Astrocyte (in vitro differentiated cells and primary cell): ENCODE results near the gene MAPK8IP2. TPM values are rescaled to one million over a fixed set of nuclear protein-coding genes. Genes with fewer than 3 reads are reported as not detected.

Source experiments
- DNase-seq: peaks from one replicate; pipeline ENCODE4 v3.0.0-alpha.2; 2010; ENCODE audit warnings: low read depth
- FAIRE-seq: peaks from 2 replicates; lab custom pipeline; 2011; peaks lifted over from hg19 to GRCh38; lab: Jason Lieb, UNC
- H2AFZ ChIP-seq: 2 replicates; pipeline ENCODE4 v1.6.0; 2012; ENCODE audit warnings: low read depth, low read length, inconsistent platforms
- H3K27ac ChIP-seq: 2 replicates; pipeline ENCODE4 v1.5.1; 2011; ENCODE audit warnings: low read depth, low read length, inconsistent platforms
- H3K27me3 ChIP-seq: 2 replicates; pipeline ENCODE4 v1.6.0; 2011; ENCODE audit warnings: low read length, inconsistent platforms; ENCODE audit not compliant: insufficient read depth
- H3K36me3 ChIP-seq: 2 replicates; pipeline ENCODE4 v1.5.1; 2011; ENCODE audit warnings: low read length, inconsistent platforms; ENCODE audit not compliant: insufficient read depth
- H3K4me1 ChIP-seq: 2 replicates; pipeline ENCODE4 v1.5.1; 2011; ENCODE audit warnings: low read length, inconsistent platforms; ENCODE audit not compliant: insufficient read depth
- H3K4me2 ChIP-seq: 2 replicates; pipeline ENCODE4 v1.6.0; 2012; ENCODE audit warnings: low read length, inconsistent platforms
- H3K4me3 ChIP-seq: 2 replicates; pipeline ENCODE4 v1.5.1; 2011; ENCODE audit warnings: low read depth, mild to moderate bottlenecking, low read length, inconsistent platforms; ENCODE audit not compliant: insufficient read depth
- H3K79me2 ChIP-seq: 2 replicates; pipeline ENCODE4 v1.6.0; 2012; ENCODE audit warnings: mild to moderate bottlenecking, low read length, inconsistent platforms; ENCODE audit not compliant: insufficient read depth
- H3K9ac ChIP-seq: 2 replicates; pipeline ENCODE4 v1.6.0; 2012; ENCODE audit warnings: mild to moderate bottlenecking, low read length, inconsistent platforms
- H3K9me3 ChIP-seq: 2 replicates; pipeline ENCODE4 v1.5.1; 2012; ENCODE audit warnings: low read depth, mild to moderate bottlenecking, low read length, inconsistent platforms; ENCODE audit not compliant: insufficient read depth
- H4K20me1 ChIP-seq: 2 replicates; pipeline ENCODE4 v1.6.0; 2012; ENCODE audit warnings: low read length, inconsistent platforms; ENCODE audit not compliant: insufficient read depth
- H3K27ac Mint-ChIP-seq: one replicate; pipeline ENCODE4 v1.8.0; 2021; ENCODE audit warnings: mild to moderate bottlenecking, mixed read lengths; ENCODE audit not compliant: unreplicated experiment
- H3K27me3 Mint-ChIP-seq: one replicate; pipeline ENCODE4 v1.8.0; 2021; ENCODE audit warnings: low read depth, mixed read lengths; ENCODE audit not compliant: unreplicated experiment
- H3K36me3 Mint-ChIP-seq: one replicate; pipeline ENCODE4 v1.8.0; 2021; ENCODE audit warnings: low read depth, mixed read lengths; ENCODE audit not compliant: unreplicated experiment
- H3K4me1 Mint-ChIP-seq: one replicate; pipeline ENCODE4 v1.8.0; 2021; ENCODE audit warnings: low read depth, mixed read lengths; ENCODE audit not compliant: unreplicated experiment
- H3K4me3 Mint-ChIP-seq: one replicate; pipeline ENCODE4 v1.8.0; 2021; ENCODE audit warnings: mild to moderate bottlenecking, moderate library complexity, mixed read lengths; ENCODE audit not compliant: unreplicated experiment
- H3K9me3 Mint-ChIP-seq: one replicate; pipeline ENCODE4 v1.8.0; 2021; ENCODE audit warnings: mild to moderate bottlenecking, mixed read lengths; ENCODE audit not compliant: unreplicated experiment
- EZH2 ChIP-seq: IDR thresholded peaks from 2 replicates; pipeline ENCODE4 v1.6.1; 2012; ENCODE audit warnings: mild to moderate bottlenecking, low read length, inconsistent platforms; ENCODE audit not compliant: insufficient read depth
- total RNA-seq: library from RNA; stranded (reverse); gene quantifications from 2 replicates; pipeline ENCODE4 v1.2.1, GENCODE V29; 2021
- TF ChIP-seq, protein P1 (sequence below): IDR thresholded peaks from 2 replicates; pipeline ENCODE4 v1.5.1; 2011; ENCODE audit warnings: low read depth, mild to moderate bottlenecking, inconsistent platforms, low read length, moderate library complexity; ENCODE audit not compliant: insufficient read depth

MAPK8IP2 gene
- total RNA-seq, 1 donor from 2014 or later: 4.7 TPM

DNA sequence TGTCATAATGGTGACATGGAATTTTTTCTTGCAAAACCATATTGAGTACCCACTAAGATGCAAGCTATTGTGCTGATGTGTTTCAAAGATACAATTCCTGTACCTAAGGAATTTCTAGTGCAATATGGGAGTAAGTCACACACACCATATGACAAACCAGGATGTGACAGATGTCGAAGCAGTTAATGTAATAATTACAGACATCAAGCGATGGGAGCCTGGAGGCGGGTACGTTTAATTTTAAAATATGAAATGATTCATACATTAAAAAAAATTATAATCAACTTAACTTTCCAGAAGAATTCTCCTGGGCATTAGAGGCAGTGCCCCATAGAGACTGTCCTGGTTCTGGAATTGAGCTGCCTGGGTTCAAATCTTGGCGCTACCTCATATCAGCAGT, 43.9 kb upstream of the MAPK8IP2 start:
- peaks cover 5% of the 10 kb centered on the region for H3K4me1 Mint-ChIP-seq
- peaks cover 29% of the 10 kb centered on the region for H3K27me3 ChIP-seq
- FAIRE-seq: no peak
- H3K27me3 Mint-ChIP-seq: peaks cover 35% of the 10 kb centered on the region
- H4K20me1 ChIP-seq: no peaks in the 10 kb centered on the region
- H3K36me3 Mint-ChIP-seq: no peaks in the 10 kb centered on the region
- no peaks in the 10 kb centered on the region for H3K9me3 Mint-ChIP-seq
- no peak overlapping the region for H2AFZ ChIP-seq
- no peaks in the 10 kb centered on the region for H3K9me3 ChIP-seq
- H3K36me3 ChIP-seq: no peaks in the 10 kb centered on the region
- DNase-seq: no peak
- H3K9ac ChIP-seq: no peak overlapping the region
- no peak overlapping the region for H3K4me3 Mint-ChIP-seq
- H3K4me2 ChIP-seq: no peak overlapping the region
- H3K4me3 ChIP-seq: no peak overlapping the region
- H3K79me2 ChIP-seq: no peaks in the 10 kb centered on the region
- no peak overlapping the region for H3K27ac Mint-ChIP-seq
- H3K27ac ChIP-seq: no peak overlapping the region
- no peaks in the 10 kb centered on the region for H3K4me1 ChIP-seq
- TF ChIP-seq, protein P1, sequence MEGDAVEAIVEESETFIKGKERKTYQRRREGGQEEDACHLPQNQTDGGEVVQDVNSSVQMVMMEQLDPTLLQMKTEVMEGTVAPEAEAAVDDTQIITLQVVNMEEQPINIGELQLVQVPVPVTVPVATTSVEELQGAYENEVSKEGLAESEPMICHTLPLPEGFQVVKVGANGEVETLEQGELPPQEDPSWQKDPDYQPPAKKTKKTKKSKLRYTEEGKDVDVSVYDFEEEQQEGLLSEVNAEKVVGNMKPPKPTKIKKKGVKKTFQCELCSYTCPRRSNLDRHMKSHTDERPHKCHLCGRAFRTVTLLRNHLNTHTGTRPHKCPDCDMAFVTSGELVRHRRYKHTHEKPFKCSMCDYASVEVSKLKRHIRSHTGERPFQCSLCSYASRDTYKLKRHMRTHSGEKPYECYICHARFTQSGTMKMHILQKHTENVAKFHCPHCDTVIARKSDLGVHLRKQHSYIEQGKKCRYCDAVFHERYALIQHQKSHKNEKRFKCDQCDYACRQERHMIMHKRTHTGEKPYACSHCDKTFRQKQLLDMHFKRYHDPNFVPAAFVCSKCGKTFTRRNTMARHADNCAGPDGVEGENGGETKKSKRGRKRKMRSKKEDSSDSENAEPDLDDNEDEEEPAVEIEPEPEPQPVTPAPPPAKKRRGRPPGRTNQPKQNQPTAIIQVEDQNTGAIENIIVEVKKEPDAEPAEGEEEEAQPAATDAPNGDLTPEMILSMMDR: no peak
- no peak for TF ChIP-seq EZH2

- Mint-ChIP-seq H3K27ac (no peak overlapping the region), H3K36me3 (no peaks in the 10 kb centered on the region), H3K9me3 (no peaks in the 10 kb centered on the region), H3K4me3 (no peak overlapping the region), H3K4me1 (peaks cover 5% of the 10 kb centered on the region), H3K27me3 (peaks cover 47% of the 10 kb centered on the region)
- no peak overlapping the region for H3K9ac ChIP-seq
- no peak overlapping the region for H3K4me2 ChIP-seq
- H3K27ac ChIP-seq: no peak overlapping the region
- DNase-seq: no peak
- FAIRE-seq: no peak
- no peaks in the 10 kb centered on the region for H3K36me3 ChIP-seq
- no peak overlapping the region for H2AFZ ChIP-seq
- peaks cover 31% of the 10 kb centered on the region for H3K27me3 ChIP-seq
- H4K20me1 ChIP-seq: no peaks in the 10 kb centered on the region
- TF ChIP-seq, protein P1: no peak
- no peak for TF ChIP-seq EZH2
- H3K79me2 ChIP-seq: no peaks in the 10 kb centered on the region
- no peaks in the 10 kb centered on the region for H3K9me3 ChIP-seq
- peaks cover 4% of the 10 kb centered on the region for H3K4me1 ChIP-seq
- no peak overlapping the region for H3K4me3 ChIP-seq
Measured at GRCh38 chr22:50560034-50560433, 40.6 kb upstream of the MAPK8IP2 start.

DNA sequence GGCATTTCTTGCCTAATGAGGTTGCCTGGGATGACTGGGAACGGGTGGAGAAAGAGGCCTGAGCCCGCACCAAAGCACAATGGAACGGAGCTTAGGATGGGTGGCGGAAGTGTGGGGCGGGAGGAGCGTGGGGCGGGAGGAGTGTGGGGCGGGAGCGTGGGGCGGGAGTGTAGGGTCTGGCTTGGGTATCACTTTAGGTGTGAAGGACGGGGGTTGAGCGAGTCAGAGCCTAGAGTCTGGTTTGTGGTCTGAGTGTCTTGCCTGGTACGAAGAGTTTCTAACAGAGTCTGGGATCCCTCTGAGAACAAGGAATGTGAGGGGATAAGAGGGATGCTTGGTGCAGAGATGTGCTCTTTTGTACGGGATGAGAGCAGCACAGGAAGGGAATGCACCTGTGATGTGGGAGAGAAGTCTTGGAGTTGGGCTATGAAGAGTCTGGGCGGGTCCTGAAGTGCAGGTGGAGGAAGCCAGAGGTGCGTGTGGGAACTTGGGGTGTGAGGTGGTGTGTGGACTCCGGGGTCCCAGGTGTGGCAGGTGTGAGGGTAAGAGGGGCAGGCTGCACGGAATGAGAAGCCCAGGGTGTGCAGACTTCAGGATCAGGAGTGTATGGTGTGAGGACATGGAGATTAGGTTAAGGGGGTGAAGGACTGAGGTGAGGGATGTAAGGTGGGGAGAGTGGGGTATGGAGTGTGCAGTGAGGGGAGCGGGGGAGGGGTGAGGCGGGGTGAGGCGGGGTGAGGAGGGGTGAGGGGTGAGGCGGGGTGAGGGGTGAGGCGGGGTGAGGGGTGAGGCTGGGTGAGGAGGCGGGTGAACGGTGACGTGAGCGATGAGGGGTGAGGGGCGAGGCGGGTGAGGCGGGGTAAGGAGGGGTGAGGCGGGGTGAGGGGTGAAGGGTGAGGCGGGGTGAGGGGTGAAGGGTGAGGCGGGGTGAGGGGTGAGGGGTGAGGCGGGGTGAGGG, 38.9 kb upstream of the MAPK8IP2 start:
- no peaks in the 10 kb centered on the region for H3K36me3 ChIP-seq
- no peak overlapping the region for H2AFZ ChIP-seq
- Mint-ChIP-seq H3K4me1 (peaks cover 5% of the 10 kb centered on the region), H3K36me3 (peaks cover 6% of the 10 kb centered on the region), H3K27ac (peak overlapping the region; percentile 76), H3K4me3 (peak overlapping the region; percentile 75), H3K9me3 (peaks cover 1% of the 10 kb centered on the region), H3K27me3 (peaks cover 40% of the 10 kb centered on the region)
- no peaks in the 10 kb centered on the region for H3K79me2 ChIP-seq
- H3K27ac ChIP-seq: no peak overlapping the region
- H3K4me1 ChIP-seq: peaks cover 4% of the 10 kb centered on the region
- peaks cover 26% of the 10 kb centered on the region for H3K27me3 ChIP-seq
- no peaks in the 10 kb centered on the region for H3K9me3 ChIP-seq
- H3K4me3 ChIP-seq: no peak overlapping the region
- H3K4me2 ChIP-seq: no peak overlapping the region
- TF ChIP-seq EZH2: no peak
- TF ChIP-seq, protein P1: no peak
- no peak for DNase-seq
- H4K20me1 ChIP-seq: no peaks in the 10 kb centered on the region
- H3K9ac ChIP-seq: no peak overlapping the region
- no peak for FAIRE-seq
